Stimulated activated CD4-positive, alpha-beta T cell treated with anti-CD3 and anti-CD28 coated beads, Interleukin-4, amount 100 ng/mL, for 4 hours (primary cell): ENCODE data around the gene MS4A18.
"Not testable (repeated sequence)": the region's sequence is repeated elsewhere in the genome, so short reads cannot be mapped to it uniquely, and the experiment has no call there.

Source experiments
- DNase-seq, 2 experiments: peaks; one replicate each; pipeline ENCODE4 v3.0.0-alpha.2; 2020

Gene MS4A18

DNA sequence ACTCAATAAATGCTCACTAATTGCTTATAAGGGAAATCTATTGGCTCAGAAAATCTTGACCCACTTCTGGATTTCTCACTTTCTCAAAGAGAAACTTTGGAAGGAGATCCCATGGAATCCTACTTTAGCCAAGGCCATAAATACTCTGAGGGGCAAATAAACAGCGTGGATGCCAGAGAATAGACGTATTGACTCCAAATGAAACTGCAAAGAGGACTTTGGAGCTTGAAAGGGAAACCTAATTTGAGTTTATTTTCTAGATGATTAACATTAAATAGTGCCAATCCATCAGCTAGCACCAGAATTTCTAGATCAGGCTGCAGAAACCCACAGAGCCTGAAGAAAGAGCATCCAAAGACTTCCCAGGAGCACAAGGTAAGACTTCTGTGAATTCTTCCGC, at the start of gene MS4A18:
Gene MS4A18 (plus strand): TSS at position 301 of the 400 bp plus-strand sequence.
- DNase-seq = no peak

DNA sequence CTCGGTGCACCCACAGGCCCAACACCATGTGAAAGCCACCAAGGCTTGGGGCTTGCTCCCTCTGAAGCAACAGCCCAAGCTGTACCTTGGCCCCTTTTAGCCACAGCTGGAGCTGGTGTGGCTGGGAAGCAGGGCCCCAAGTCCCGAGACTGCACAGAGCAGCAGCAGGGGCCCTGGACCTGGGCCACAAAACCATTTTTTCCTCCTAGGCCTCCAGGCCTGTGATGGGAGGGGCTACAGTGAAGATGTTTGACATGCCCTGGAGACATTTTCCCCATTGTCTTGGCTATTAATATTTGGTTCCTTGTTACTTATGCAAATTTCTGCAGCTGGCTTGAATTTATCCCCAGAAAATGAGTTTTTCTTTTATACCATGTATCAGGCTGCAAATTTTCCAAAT, 46.3 kb upstream of the MS4A18 start:
- DNase-seq = not testable (repeated sequence)

DNA sequence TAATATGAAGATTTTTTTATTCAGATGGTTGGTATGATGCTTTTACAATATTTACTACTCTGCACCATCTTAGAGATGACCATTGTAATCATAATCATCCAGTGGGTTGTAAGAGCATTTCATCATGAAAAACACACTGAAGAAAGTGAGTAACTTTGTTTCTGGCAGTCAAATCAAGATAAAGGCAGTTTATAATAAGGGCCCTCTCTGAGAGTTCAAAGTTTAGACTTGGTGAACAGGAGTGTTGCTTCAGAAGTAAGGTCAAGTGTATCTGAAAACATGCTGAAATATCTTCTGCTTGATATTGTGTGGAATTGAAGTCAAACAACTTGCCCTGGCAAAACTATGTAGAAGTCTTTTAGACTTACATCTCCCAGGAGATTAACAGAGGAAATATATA, 44.6 kb upstream of the MS4A18 start:
- no peak for DNase-seq

DNA sequence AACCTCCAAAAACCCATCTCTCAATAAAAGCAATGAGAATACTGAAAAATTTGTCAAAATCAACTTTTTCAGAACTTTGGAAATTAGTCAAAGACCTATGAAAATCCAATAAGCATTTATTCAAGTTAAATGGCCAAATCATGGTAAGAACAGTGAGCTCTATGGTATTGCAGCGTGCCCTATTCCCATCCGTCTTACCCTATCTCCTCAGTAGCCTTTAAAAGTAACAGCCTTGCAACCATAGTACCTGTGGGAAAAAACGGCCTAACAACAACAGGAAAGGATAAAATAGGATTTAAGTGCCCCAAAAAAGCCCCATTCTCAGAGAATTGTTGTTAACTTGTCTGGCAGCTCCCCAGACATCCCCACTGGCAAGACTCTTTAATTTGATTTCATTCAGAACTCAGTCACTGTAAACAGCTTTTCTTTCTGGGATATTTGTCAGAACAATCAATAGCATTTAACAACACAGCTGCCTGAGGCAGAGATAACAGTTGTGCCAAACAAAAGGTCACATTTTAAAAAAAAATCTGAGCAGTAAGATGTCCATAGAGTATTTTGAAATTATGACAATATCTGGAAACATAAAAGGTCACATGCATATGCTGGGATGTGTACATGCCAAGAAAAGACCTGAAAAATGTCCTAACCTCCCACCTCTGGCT, 43.9 kb upstream of the MS4A18 start:
- DNase-seq = no peak

DNA sequence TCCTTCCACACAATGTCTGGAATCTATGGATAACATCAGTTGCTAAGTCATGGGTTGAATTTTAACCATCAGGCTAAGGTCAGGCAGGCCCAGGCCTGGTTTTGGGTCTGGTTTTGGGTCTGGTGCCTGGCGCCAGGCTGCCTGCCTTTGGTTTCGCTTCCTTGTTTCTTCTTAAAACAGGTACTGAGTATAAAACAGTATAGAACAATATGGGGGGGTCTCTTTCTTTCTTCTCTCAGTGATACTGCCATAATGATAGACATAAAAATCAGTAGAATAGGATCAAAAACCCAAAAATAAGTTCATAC, 40.0 kb upstream of the MS4A18 start:
- not testable (repeated sequence) for DNase-seq

DNA sequence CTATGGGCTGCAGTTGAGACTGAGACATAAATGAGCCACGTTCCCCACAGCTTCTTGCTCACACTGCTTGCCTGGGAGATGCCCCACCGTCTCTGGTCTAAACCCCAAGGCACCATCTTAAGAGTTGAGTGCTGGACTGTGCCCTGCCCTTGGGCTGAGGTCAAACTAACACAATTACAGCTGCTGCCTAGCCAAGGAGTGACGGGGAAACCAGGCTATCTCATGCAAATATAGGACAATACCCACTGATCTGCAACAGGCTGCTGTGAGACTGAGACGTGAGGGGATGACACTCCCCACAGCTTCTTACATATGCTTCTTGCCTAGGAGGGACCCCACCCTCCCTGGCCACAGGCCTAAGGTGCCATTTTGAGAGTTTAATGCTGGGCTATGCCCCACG, 32.9 kb upstream of the MS4A18 start:
- no peak for DNase-seq

DNA sequence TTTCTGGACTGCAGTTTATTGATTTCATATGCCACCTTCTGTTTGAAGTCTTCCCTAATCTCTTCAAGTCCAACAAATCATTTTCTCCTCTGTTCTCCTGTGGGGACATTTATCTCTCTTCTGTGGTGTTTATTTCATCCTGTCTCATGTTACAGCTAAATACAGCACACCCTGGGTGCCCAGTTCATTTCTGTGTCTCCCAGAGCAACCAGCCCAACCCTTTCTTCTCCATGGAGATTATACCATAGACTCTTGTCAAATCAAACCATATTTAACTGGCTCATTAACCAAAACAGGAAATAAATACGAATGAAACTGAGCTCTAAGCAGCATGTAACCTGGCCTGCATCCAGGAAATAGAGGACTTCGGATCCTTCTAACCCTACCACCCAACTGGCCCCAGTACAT, 25.2 kb upstream of the MS4A18 start, which contains the start of gene MS4A8:
Gene MS4A8 (plus strand): TSS at position 329 of the 408 bp plus-strand sequence. CDS start 1,249 bp downstream, outside the sequence.
- DNase-seq = no peak

DNA sequence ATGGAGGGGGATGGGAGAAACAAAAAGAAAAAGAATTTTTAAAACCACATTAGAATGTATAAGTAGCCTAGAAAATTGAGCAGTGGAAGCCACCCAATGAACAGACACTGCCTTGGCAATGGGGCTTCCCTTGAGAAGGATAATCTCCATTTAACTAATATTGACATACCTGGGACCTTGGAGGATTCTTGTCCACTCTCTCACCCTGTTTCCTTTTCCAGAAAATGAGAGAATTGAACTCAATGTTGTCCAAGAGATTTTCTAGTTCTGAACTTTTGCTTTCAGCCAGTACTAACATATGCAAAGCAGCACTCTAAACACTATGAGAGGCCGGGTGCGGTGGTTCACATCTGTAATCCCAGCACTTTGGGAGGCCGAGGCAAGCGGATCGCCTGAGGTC, 24.6 kb upstream of the MS4A18 start:
- DNase-seq = no peak

DNA sequence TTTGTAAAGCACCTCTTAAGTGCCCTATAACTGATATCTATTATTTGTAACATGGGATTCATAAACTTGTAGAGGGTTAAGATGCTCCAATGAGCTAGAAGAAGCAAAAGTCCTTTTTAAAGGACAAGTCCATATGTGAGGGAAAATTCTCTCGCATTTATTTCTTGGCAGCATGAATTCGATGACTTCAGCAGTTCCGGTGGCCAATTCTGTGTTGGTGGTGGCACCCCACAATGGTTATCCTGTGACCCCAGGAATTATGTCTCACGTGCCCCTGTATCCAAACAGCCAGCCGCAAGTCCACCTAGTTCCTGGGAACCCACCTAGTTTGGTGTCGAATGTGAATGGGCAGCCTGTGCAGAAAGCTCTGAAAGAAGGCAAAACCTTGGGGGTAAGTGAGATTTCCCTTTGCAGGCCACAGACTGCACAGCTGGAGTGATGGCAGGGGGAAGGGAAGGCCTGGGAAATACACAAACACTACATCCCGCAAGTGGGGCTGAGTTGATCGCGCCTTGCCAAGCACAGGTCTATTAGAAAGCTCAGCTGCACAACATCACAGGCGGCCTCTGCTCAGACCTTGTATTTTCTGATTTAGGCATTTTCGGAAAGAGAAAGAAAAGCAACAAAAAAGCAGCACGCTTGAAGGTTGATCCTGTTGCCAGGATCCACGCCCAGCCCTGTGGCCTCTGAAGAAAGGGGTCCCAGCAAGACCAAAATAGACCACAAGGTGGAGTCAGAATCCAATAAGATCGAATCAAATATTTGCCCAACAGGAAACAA, 23.6 kb upstream of the MS4A18 start:
- no peak for DNase-seq

DNA sequence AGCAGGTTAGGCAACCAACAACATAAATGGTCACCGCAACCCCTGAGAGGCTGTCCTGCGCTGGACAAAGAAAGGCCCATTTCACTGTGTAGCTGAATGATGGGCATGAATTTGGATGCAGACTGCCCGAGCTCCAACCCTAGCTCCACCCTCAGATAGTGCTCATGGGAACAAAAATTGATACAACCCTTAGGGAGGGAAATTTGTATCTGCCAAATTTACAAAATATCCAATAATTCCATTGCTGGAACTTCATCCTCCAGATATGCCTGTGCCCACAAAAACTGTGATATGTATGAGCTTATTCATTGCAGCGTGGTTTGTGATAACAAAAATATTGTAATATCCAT, 23.1 kb upstream of the MS4A18 start:
- DNase-seq = no peak

DNA sequence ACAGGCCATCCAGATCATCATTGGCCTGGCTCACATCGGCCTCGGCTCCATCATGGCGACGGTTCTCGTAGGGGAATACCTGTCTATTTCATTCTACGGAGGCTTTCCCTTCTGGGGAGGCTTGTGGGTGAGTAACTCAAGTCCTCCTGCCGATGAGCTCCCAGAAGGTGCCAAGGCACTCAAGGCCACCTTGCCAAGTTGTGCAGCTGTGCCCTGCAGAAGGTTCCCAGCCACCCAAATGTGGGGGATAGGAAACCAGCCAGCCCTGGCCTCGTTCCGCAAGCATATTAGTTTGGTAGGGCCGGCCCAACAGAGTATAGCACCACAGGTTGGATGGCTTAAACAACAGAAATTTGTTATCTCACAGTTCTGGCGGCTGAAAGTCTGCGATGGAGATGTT, 21.1 kb upstream of the MS4A18 start:
- DNase-seq = no peak

DNA sequence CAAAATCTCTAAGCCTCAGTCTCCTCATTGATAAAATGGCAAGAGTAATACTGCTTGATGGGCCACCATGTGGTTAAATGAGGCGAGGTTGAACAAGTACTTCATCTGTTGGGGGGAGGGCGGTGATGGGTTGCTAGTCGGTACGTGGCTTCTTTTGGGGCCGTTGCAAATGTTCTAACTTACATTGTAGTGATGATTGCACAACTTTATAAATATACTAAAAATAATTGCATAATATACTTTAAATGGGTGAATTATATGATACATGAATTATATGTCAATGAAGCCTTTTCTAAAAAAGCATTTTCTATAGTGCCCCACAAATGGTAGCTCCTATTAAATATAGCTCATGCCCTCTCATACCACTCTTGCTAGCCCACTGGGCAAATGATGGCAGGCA, 18.6 kb upstream of the MS4A18 start:
- DNase-seq = no peak

DNA sequence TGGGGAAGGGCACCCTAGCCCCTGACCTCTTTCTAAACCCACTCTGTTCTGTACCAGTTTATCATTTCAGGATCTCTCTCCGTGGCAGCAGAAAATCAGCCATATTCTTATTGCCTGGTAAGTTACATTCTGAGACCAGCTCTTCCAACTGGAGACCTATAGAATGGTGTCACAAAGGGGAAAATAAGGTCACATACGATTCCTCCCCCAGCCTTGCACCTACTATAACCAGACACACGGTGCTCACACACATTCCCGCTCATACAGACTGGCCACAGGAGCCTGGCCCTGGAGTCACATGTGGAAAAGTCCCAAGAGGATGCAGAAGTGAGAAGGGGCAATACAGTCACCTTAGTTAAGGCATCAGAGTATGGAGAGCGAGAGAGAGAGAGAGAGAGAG, 17.6 kb upstream of the MS4A18 start:
- no peak for DNase-seq

DNA sequence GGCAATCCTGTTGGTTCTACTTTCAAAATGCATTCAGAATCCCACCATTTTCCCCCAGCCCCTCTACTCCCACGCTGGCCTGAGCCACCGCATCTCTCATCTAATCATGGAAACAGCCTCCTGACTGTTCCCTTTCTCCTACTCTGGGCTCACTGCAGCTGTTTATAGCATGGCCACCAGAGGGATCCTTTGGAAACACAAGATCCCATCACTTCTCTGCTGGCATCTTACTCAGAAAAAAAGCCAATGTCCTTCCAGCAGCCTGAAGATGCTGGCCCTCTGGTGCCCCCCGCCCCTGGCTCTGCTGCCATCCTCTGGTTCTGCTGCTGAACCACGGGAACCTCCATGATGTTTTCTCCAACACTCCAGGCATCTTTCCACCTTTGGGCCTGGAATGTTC, 14.0 kb upstream of the MS4A18 start:
- no peak for DNase-seq

DNA sequence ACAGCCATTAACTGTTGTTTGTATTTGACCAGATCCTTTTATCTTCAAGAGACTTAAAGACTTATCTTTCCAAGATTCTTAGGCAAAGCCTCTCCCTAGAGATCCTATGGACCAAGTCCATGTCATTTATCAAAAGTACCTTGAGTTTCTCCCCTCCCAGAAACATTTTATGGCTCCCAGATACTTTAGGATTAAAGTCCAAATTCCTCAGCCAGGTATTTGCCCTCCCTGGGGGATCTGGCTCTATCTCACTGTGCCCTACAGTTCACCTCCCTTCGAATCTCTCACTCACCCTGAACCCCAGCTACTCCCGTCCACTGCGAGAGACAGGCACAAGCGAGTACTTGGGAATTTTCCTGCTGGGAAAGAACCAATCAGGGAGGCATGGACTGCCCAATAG, 13.2 kb upstream of the MS4A18 start:
- no peak for DNase-seq

DNA sequence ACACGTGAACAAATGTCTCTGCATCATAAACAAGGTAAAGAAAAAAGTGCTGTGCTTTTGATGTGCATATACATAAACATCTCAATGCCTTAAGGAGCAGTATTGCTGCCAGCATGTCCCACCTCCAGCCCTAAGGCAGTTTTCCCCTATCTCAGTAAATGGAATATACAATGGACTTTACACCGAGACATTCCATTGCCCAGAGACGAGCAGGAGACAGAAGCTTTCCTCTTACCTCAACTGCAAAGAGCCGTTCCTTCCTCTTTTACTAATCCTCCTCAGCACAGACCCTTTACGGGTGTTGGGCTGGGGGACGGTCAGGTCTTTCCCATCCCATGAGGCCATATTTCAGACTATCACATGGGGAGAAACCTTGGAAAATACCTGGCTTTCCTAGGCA, 11.1 kb upstream of the MS4A18 start:
- not testable (repeated sequence) for DNase-seq

DNA sequence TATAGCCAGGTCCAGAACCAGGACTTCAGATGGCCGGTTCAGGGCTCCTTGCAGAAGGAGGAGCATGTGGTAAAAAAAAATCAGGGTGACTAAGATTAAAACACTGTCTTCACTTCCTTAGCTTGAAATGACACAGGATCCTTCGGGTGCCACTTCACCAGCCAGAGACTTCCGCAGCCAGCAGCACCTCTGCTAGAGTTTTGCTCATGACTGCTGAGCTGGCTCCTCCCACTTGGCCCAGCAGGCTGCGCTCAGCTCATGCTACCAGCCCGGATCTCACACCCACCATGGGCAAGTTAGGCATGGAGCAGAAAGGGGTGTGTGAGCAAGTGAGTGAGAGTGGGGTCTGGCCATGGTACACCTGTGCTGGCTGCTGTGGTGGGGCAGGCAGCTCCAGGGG, 6.6 kb upstream of the MS4A18 start:
- DNase-seq = no peak

DNA sequence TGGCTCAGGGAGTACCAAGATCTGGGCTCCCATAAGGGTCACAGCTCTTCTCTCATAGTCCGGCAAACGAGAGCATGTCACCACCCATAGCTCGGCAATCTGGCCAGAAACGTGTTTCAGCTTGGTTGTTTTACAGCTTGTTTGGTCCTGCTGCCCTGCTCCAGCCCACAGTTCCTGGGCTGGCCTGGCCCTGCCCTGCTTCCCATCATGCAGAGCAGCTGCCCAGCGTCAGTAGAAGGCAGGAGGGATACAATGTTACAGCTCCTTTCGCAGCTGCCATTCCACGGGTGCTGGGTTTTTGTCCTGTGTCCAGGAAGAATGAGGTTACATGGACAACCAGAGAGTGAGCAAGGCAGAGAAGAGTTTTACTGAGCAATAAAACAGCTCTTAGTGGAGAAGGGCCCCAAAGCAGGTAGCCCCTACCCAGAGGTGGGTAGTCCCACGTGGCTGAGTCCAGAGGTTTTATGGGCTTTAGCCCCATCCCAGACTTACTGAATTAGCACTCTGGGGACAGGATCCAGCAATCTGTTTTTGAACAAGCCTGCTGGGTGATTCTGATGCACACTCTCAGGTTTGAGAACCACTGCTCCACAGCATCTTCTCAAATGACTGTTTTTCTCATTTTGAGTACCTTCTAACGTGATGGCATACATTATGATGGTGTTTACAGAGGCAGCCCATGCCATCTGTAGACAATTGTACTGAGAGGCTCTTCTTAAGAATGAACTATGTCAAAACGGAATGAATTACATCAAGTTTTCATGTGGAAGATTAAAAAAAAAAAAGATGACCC, 5.8 kb upstream of the MS4A18 start:
- DNase-seq = no peak

DNA sequence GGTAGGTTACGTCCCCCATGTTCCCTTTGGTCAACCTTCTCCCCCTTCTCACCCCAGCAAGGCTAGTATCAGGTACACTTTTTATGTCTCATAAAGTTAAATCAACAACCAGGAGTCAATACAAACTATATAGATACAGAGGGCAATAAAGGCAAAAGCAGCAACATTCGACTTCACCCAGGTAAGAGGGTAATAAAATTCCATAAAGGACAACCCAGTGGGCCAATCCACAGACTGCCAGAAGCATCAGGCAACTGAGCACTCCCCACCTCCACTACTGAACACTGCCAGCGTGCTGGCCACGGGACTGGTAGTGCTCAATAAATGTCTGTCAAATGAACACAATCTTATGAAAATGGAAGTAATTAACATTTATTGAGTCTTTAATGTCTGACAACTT, 5.1 kb upstream of the MS4A18 start:
- no peak for DNase-seq

DNA sequence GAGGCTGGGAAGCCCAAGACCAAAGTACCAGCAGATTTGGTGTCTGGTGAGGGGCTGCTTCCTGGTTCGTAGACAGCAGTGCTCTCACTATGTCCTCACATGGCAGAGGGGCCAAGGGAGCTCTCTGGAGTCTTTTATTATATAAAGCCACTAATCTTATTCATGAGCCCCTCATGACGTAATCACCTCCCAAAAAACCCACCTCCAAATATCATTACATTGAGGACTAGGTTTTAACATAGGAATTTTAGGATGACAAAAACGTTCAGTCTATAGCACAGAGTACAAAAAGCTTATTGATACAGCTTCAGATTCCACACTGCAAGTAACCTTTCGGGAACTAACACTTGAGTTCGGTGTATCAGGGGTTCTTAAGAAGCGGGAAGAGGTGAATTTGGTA, 4.1 kb upstream of the MS4A18 start:
- DNase-seq = no peak

DNA sequence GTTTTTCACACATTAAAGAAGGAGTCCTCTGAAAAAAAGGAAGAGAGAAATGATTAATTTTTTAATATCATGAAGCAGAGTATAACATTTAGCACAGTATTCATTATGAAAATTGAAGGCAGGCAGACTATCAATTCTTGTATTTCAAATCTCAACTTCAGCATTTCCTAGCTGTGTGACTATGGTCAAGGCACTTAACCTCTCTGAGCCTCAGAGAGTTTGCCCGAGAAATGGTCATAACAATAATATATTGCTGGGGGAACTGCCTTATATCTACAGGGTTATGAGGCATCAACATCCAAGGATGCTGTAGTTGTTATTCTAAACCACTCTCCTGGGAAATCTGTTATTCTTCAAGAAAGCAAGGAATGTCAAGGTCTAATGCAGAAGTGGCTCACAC, 1.1 kb downstream of the MS4A18 start:
- no peak for DNase-seq

DNA sequence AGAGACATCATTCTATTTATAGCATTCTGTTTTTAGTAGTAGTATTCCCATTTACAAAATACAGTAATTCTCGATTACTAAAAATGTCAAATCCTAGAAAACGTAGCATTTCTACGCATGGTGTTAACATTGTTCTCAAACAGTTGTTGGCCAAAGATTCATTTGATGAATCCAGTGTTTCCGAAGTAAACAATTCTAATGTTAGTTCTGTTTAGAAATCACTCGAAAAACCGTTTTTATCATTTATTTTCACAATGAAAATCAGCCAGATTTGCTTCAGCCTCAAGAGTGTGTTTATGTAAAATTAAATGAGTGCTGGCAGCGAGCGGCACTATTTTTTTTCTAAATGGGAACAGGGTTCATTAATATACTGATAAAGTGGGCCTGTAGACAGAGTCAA, 7.1 kb downstream of the MS4A18 start:
- no peak for DNase-seq

DNA sequence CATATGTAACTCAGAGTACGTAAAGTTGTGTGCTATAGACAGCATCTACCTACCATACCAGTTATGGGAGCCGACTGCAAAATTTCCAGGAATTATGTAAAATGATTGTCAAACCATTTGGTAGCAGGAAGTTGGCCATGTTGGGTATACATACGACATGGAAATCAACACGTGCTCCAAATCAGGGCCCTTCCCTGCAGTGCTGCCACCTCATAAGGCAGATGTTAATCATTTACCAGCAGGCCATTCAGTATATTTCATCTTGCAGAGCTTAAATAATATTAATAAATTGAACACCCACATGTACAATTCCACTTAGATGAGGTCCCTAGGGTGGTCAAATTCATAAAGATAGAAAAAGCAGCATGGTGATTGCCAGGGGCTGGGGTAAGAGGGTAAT, 9.8 kb downstream of the MS4A18 start:
- no peak for DNase-seq

DNA sequence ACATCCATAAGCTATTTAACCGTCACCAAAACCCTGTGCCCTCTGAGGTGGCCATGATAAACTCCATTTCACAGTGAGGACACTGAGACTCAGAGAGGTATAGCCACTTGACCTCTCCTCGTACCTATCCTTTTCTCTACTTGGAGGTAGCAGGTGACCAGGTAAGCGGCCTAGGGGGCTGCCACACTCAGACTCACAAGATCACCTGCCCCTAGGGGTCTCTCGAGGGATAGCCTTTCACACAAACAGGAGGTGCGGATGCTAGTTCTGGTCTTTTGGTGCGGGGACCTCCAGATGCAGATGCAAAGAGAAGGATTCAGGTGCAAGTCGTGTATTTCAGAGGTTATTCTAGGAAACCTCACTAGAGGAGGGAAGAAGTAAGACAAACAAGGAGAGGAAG, 14.6 kb downstream of the MS4A18 start:
- no peak for DNase-seq
